ENCODE measurements around the gene CBX8. TPM values are rescaled to one million over a fixed set of nuclear protein-coding genes. Genes with fewer than 3 reads are reported as not detected.

CBX8 gene
- total RNA-seq, 2 experiments from 2014 or later = 5.3 to 6.5 TPM

DNA sequence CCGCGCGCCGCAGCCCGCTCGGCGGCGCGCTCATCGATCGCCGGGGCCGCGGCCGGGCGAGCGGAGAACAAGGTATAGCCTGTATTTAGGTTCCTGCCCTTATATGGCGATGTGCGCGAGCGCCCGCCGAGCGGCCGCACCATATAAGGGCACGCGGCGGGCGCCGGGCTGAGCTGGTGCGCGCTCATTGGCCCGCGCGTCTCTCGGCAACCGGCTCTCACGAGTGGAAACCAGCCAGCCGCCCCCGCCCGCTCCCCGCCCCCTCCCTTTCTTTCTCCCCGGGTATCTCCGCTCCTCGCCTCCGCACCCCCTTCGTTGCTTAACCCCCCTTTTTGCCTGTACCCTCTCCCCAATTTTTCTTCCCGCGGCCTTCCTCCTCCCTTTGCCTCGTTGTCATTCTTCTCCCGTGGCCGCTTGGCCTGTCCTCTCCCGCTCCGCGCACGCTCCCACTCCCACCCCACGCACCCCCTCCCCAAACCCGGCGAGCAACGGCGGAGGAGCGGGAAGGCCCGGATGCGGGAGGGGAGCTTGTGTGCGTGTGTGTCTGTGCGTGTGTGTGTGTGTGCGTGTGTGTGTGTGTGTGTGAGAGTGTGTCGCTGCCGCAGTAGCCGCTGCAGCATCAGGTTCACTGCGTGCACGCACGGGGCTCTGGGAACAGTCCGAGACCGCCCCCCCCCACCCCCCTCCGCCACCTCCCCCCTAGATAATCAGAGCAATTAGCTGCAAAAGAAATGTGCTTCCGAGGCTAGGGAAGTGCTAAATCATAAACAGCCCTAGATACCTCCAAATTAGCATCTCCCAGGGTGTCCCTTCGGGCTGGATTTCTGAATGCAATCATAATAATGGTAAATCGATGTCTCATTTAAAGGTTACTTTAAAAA lies 13.5 kb upstream of the CBX8 start:
- ChIA-PET CTCF (interaction anchor here (0.8 to 3.4 kb wide), 7 partner anchors 21 to 69 kb away, joined by 3 to 15 read pairs (median 5); partner anchors contain the start of gene CBX4), POLR2A (interaction anchor here (1.3 to 7.0 kb wide), 6 partner anchors 9 to 187 kb away, joined by 3 to 82 read pairs (median 24); partner anchors contain the start of genes CBX4 and CBX8)
- Mint-ChIP-seq H3K9me3 (no peaks in the 10 kb centered on the region), H3K4me3 (peak overlapping the region; percentile 62), H3K4me1 (ENCODE audit: low read depth) (peaks cover 36% of the 10 kb centered on the region), H3K36me3 (ENCODE audit: low read depth) (no peaks in the 10 kb centered on the region), H3K27me3 (peaks cover 77% of the 10 kb centered on the region), H3K27ac (no peak overlapping the region)
- H3K4me3 ChIP-seq (ENCODE audit: low read length) = no peak overlapping the region
- H3K36me3 ChIP-seq (ENCODE audit: insufficient read depth, low read length) = no peaks in the 10 kb centered on the region
- intact Hi-C loops (cut with DNase I, micrococcal nuclease) = loop anchor here (1.0 to 5.0 kb wide), 4 partner anchors 14 to 63 kb away; partner anchors contain the start of genes CBX2 (in 1 of the 2), CBX4 (in 1 of the 2) and CBX8 (in 1 of the 2)
- H3K27ac ChIP-seq (ENCODE audit: low read depth in 1 of 2, low read length in 2 of 2) = no peak overlapping the region
- DNase-seq (peak; percentile 48 to 93 (median 74)), ATAC-seq (ENCODE audit: poor library complexity) (peak; percentile 92)
- peaks cover 0 to 54% of the 10 kb centered on the region in 2 experiments for H3K9me3 ChIP-seq (ENCODE audit: control insufficient read depth in 1 of 2, insufficient read depth in 1 of 2, low read length in 2 of 2)
- H3K27me3 ChIP-seq (ENCODE audit: control insufficient read depth in 1 of 2, insufficient read depth in 2 of 2, low read length in 2 of 2) = peaks cover 81 to 83% of the 10 kb centered on the region in 2 experiments
- TF ChIP-seq CTCF (IDR thresholded peaks at IDR 0.05) = no peak
- H3K4me1 ChIP-seq (ENCODE audit: insufficient read depth, low read length) = peaks cover 65% of the 10 kb centered on the region

DNA sequence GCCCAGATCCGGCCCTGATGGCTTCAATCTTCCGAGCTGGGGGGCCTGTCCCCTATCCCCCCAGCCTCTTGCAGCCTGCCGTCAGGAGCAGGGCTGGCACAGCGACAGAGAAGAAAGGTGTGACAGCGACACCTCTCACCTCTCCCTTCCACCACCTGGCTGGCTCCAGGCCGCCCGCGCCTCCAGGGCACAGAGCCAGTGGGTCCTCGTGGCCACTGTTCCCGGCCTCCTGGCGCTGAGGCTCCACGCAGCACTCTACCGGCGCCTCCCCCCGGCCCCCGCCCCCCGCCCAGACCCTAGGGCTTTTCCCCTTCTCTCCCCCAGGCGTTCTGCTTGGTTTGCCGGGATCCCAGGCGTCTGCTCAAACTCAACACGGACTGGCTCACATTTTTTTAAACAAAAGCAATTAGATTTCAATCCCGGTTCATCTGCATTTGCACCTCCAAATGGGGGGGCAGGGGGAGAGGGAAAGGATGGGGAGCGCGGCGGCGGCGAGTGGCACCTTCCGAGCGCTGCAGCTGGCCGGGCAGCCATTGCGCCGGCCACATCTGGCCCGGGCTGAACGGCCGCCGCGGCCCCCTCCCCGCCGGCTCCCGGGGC lies 12.8 kb upstream of the CBX8 start:
- ATAC-seq (ENCODE audit: poor library complexity) = no peak
- Mint-ChIP-seq H3K4me3 (no peak overlapping the region), H3K36me3 (ENCODE audit: low read depth) (peaks cover under 1% of the 10 kb centered on the region), H3K4me1 (ENCODE audit: low read depth) (peaks cover 43% of the 10 kb centered on the region), H3K9me3 (no peaks in the 10 kb centered on the region), H3K27ac (no peak overlapping the region), H3K27me3 (peaks cover 84% of the 10 kb centered on the region)
- CTCF ChIA-PET = interaction anchor here (1.8 to 3.4 kb wide), 2 partner anchors 30 to 35 kb away, joined by 7 to 15 read pairs; partner anchors contain the start of gene CBX4
- peaks cover 83 to 87% of the 10 kb centered on the region in 2 experiments for H3K27me3 ChIP-seq (ENCODE audit: control insufficient read depth in 1 of 2, insufficient read depth in 2 of 2, low read length in 2 of 2)
- intact Hi-C loops (cut with DNase I, micrococcal nuclease) = loop anchor here (1.0 to 5.0 kb wide), 4 partner anchors 13 to 62 kb away; partner anchors contain the start of genes CBX2 (in 1 of the 2), CBX4 (in 1 of the 2) and CBX8 (in 1 of the 2)
- TF ChIP-seq CTCF (IDR thresholded peaks at IDR 0.05) = no peak
- peak in 1 of 14 experiments; percentile 26 for DNase-seq
- H3K36me3 ChIP-seq (ENCODE audit: insufficient read depth, low read length) = no peaks in the 10 kb centered on the region
- H3K9me3 ChIP-seq (ENCODE audit: control insufficient read depth in 1 of 2, insufficient read depth in 1 of 2, low read length in 2 of 2) = peaks cover 0 to 55% of the 10 kb centered on the region in 2 experiments
- no peak overlapping the region for H3K4me3 ChIP-seq (ENCODE audit: low read length)
- POLR2A ChIA-PET = interaction anchor here (2.6 to 7.0 kb wide), 3 partner anchors 11 to 31 kb away, joined by 11 to 82 read pairs (median 29); partner anchors contain the start of genes CBX4 and CBX8
- H3K27ac ChIP-seq (ENCODE audit: low read depth in 1 of 2, low read length in 2 of 2) = no peak overlapping the region
- peaks cover 64% of the 10 kb centered on the region for H3K4me1 ChIP-seq (ENCODE audit: insufficient read depth, low read length)
